ENCODE measurements around the gene VASH2.
"Not testable (repeated sequence)": the region's sequence is repeated elsewhere in the genome, so short reads cannot be mapped to it uniquely, and the experiment has no call there.

VASH2 gene

GRCh38 chr1:212957546-212957945, 7.2 kb downstream of the VASH2 start:
- DNase-seq (ENCODE audit: low spot score): no peak

- no peak for DNase-seq (ENCODE audit: low spot score)
Measured at GRCh38 chr1:212958175-212958574, 7.8 kb downstream of the VASH2 start.

- DNase-seq (ENCODE audit: low spot score): no peak
Measured at GRCh38 chr1:212959266-212960220, 9.2 kb downstream of the VASH2 start.

- no peak for DNase-seq (ENCODE audit: low spot score)
Measured at GRCh38 chr1:212960932-212961331, 10.6 kb downstream of the VASH2 start.

GRCh38 chr1:212962509-212962908, 12.2 kb downstream of the VASH2 start:
- no peak for DNase-seq (ENCODE audit: low spot score)

- no peak for DNase-seq (ENCODE audit: low spot score)
Measured at GRCh38 chr1:212964102-212964501, 13.8 kb downstream of the VASH2 start.

GRCh38 chr1:212964993-212965392, 14.7 kb downstream of the VASH2 start:
- DNase-seq (ENCODE audit: low spot score): not testable (repeated sequence)

- DNase-seq (ENCODE audit: low spot score): no peak
Measured at GRCh38 chr1:212966616-212967015, 16.3 kb downstream of the VASH2 start.

GRCh38 chr1:212967801-212968200, 17.5 kb downstream of the VASH2 start:
- DNase-seq (ENCODE audit: low spot score): peak; percentile 48

- DNase-seq (ENCODE audit: low spot score): no peak
Measured at GRCh38 chr1:212968368-212968863, 18.1 kb downstream of the VASH2 start.

GRCh38 chr1:212970085-212970484, 19.7 kb downstream of the VASH2 start:
- no peak for DNase-seq (ENCODE audit: low spot score)

GRCh38 chr1:212971312-212971711, 21.0 kb downstream of the VASH2 start:
- DNase-seq (ENCODE audit: low spot score): no peak

GRCh38 chr1:212973426-212973825, 23.1 kb downstream of the VASH2 start:
- DNase-seq (ENCODE audit: low spot score): no peak

GRCh38 chr1:212973899-212974298, 23.6 kb downstream of the VASH2 start:
- no peak for DNase-seq (ENCODE audit: low spot score)

- DNase-seq (ENCODE audit: low spot score): no peak
Measured at GRCh38 chr1:212974711-212975110, 24.4 kb downstream of the VASH2 start.

- DNase-seq (ENCODE audit: low spot score): no peak
Measured at GRCh38 chr1:212975111-212975918, 25.0 kb downstream of the VASH2 start.

GRCh38 chr1:212976586-212976985, 26.2 kb downstream of the VASH2 start:
- DNase-seq (ENCODE audit: low spot score): no peak

GRCh38 chr1:212977781-212978645, 27.7 kb downstream of the VASH2 start:
- no peak for DNase-seq (ENCODE audit: low spot score)

- DNase-seq (ENCODE audit: low spot score): no peak
Measured at GRCh38 chr1:212979340-212980122, 29.2 kb downstream of the VASH2 start.

GRCh38 chr1:212980123-212980785, 29.9 kb downstream of the VASH2 start:
- no peak for DNase-seq (ENCODE audit: low spot score)

Data from NAMALWA (cell line).